Ovary (tissue), 9 donors: ENCODE measurements around the gene TRIM16. TPM values are rescaled to one million over a fixed set of nuclear protein-coding genes. Genes with fewer than 3 reads are reported as not detected.
"Not testable (repeated sequence)": the region's sequence is repeated elsewhere in the genome, so short reads cannot be mapped to it uniquely, and the experiment has no call there.

Experiments used
- DNase-seq, 5 donors: peaks; one replicate each; pipeline ENCODE4 v3.0.0-alpha.2; 2019 to 2020
- H3K27ac ChIP-seq, 2 donors: fragments of 200-600 bp; one replicate each; pipeline versions ENCODE4 v1.5.1 to v1.8.0; 2019 to 2022
- H3K27me3 ChIP-seq: fragments of 200-600 bp; one replicate; pipeline ENCODE4 v1.8.0; 2022
- H3K36me3 ChIP-seq: fragments of 200-600 bp; sonication (generic); one replicate; pipeline ENCODE4 v1.5.1; 2019
- H3K4me1 ChIP-seq: one replicate; pipeline ENCODE4 v1.8.1; 2013; ENCODE audit warnings: mild to moderate bottlenecking, moderate library complexity; ENCODE audit not compliant: insufficient read depth
- H3K4me3 ChIP-seq: fragments of 200-600 bp; sonication (generic); one replicate; pipeline ENCODE4 v1.5.1; 2017
- H3K9me3 ChIP-seq, 2 donors: fragments of 200-600 bp in 1 of 2; sonication (generic) in 1 of 2; one replicate each; pipeline versions ENCODE4 v1.5.1 to v1.8.1; 2013 to 2019; ENCODE audit warnings: mild to moderate bottlenecking in 1 of 2, moderate library complexity in 1 of 2
- EP300 ChIP-seq: sonication (generic); formaldehyde crosslinking; IDR thresholded peaks from one replicate; pipeline ENCODE4 v1.6.1; 2017; ENCODE audit warnings: antibody characterized with exemption
- POLR2A ChIP-seq: fragments of 450-650 bp; IDR thresholded peaks from one replicate; pipeline ENCODE4 v1.6.1; 2017; ENCODE audit warnings: antibody characterized with exemption, mild to moderate bottlenecking, moderate library complexity
- WGBS, 3 donors: extraction: QIAGEN DNeasy Blood & Tissue Kit in 1 of 3; methylation state at CpG; one replicate each; pipeline versions ENCODE4 v1.1.5 to v1.1.7; 2013 to 2017; 5-methylcytosine and 5-hydroxymethylcytosine counted together
- intact Hi-C, 4 donors: fragments of 100-400 bp; cut with DNase I; formaldehyde crosslinking; loops; one replicate each; pipeline versions ENCODE4 v1.11.0 to v1.15.1; 2022 to 2023
- polyA plus RNA-seq, 2 donors: library from polyadenylated mRNA; stranded (reverse); fragments of 200-250 nt in 1 of 2; fragments of 350-450 nt in 1 of 2; fragmentation: Illumina TruSeq in 1 of 2; extraction: RNeasy Lipid Tissue Mini Kit (QIAGEN cat#74804) in 1 of 2; gene quantifications; one replicate each; pipeline ENCODE4 v1.2.3, GENCODE V29; 2013 to 2014
- total RNA-seq, 7 donors: library from RNA; depleted of rRNA in 2 of 7; stranded (reverse); fragments of >200 nt in 2 of 7; fragmentation: NEBNext Ultra II Directional in 3 of 7; extraction: Animal tissue kit (Norgen Biotek cat#: 25700) in 3 of 7; gene quantifications; one replicate each; pipeline versions ENCODE4 v1.1.0 to v1.2.4, GENCODE V29; 2016 to 2023
- TF ChIP-seq, protein P1 (sequence below), 3 donors: fragments of 450-650 bp in 2 of 3; fragments of 200-600 bp in 1 of 3; IDR thresholded peaks; one replicate each; pipeline versions ENCODE4 v1.5.1 to v1.8.0; 2016 to 2022; ENCODE audit warnings: antibody characterized with exemption in 3 of 3, mild to moderate bottlenecking in 1 of 3
- donor health status: DM: no; HTN: no; CAD: no; lungs with moderate emphysema.
- donor health status: DM: no; HTN: no; CAD: no.
- donor health status: Bipolar disorder and iron deficiency.
- donor health status: DM: yes; HTN: yes; CAD: no.
- donor health status: DM: no; HTN: no; CAD: no.
- donor health status: DM: yes; HTN: yes; CAD: no.

Gene TRIM16
- total and polyA plus RNA-seq, 9 donors = 3.8 to 17.2 (median 11.2) TPM

DNA sequence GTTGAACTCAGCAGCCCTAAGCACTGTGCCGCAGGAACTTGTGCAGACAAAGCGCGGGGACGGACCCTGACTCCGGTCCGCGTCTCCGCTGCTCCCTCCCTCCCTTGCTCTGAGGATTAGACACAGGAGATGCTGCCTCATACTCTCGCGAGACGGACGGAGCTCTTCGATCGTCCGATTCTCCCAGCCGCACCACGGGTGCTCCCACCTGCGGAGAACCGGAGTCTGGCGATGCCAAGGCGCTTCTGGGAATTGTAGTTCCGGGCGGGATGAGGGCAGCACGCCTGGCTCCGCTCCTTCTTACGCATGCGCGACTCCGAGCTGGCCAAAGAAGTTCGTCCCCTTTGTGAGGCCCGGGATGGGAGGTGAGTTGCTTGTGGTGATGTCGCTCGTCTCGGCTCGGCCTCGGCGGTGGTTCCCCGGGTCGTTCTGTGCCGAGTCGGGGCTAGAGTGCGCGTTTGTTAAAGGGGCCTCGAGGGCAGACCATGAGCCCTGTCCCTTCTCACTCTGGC lies 15.4 kb upstream of the TRIM16 start, which contains the start of gene ZNF286A:
Gene ZNF286A, plus strand, starts transcription at position 340 of the 512 bp plus-strand sequence. CDS start 578 bp downstream, outside the sequence.
- Histone ChIP-seq H3K27ac (peak within 1 kb of the TSS in 1 of 2 donors; percentile 26), H3K4me3 (peak within 1 kb of the TSS; percentile 58)
- H3K9me3 ChIP-seq, H3K4me1 ChIP-seq, H3K36me3 ChIP-seq, H3K27me3 ChIP-seq, intact Hi-C loops: not testable (repeated sequence)
- peak; percentile 98 to 100 (median 99) for DNase-seq
- 0% methylated on average over 36 to 44 of the region's 44 CpGs for WGBS, 3 donors
- peak; percentile 77 for TF ChIP-seq POLR2A

DNA sequence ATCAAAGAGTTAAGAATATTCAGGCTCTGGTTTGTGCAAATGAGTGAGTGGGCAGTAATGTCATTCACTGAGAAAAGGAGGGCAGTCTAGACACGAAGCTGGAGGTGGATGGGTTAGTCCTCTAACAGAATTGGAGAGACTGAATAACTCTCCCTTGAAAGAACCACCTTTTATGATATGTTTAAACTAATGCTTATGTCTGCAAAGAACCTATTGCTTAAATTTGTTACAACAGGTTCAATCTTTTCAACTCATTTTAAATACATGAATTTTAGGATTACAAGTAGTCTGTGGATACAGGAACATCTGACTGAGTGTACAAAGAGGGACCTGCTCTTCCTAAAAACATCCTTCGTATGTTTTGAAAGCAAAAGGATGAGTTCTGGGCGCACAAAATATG lies 14.9 kb upstream of the TRIM16 start:
- peak overlapping the region; percentile 58 for H3K4me3 ChIP-seq
- DNase-seq, H3K4me1 ChIP-seq, H3K36me3 ChIP-seq, H3K27ac ChIP-seq, H3K27me3 ChIP-seq, H3K9me3 ChIP-seq, intact Hi-C loops: not testable (repeated sequence)
- 0 to 9% (median 3%) methylated on average over 1 to 3 of the region's 3 CpGs for WGBS, 3 donors

DNA sequence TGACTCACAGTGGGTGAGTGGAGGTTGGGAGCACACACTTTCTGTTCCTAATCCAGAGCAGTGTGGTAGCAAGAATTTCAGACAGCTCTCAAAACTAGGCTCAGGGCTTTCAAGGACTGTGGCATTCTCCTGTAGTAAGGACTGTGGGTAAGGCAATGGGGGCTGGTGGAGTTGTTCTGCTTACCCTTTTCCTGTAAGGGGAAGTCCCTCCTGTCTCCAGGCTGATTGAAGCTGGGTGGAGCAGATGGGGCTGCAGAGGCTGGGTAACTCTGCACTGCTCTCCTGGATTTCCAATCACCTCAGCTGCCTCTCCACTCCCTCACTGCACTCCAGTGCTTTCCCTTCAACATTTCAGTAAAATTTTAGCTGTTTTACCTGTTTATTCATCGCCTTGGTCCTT lies 3.4 kb upstream of the TRIM16 start:
- H3K36me3 ChIP-seq, H3K4me1 ChIP-seq, H3K27me3 ChIP-seq, DNase-seq, H3K9me3 ChIP-seq, H3K27ac ChIP-seq, intact Hi-C loops, H3K4me3 ChIP-seq: not testable (repeated sequence)
- WGBS, 3 donors = 95 to 100% (median 100%) methylated on average over 1 of the region's 1 CpG

DNA sequence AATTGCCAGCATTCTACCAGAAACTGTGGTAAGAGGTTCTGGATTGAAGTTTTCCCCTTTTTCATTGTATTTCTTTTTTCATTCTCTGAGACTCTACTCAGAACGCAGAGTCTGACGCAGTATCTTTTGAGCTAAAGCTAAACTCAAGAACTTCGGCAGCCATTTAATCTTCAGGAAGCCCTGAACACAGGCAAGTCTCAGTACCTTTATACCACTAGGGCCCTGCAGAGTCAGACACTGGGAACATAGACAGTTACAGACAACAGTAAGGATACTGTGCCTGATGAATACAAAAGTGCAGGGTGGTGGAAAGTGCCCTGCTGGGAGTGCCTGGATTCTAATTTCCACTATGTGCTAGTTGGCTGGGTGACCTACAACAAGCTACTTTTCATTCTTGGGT lies 976 bp downstream of the TRIM16 start:
- intact Hi-C loops, DNase-seq, H3K27me3 ChIP-seq, H3K4me1 ChIP-seq, H3K27ac ChIP-seq, H3K4me3 ChIP-seq, H3K9me3 ChIP-seq, H3K36me3 ChIP-seq: not testable (repeated sequence)
- 94 to 97% (median 97%) methylated on average over 3 of the region's 3 CpGs for WGBS, 3 donors

DNA sequence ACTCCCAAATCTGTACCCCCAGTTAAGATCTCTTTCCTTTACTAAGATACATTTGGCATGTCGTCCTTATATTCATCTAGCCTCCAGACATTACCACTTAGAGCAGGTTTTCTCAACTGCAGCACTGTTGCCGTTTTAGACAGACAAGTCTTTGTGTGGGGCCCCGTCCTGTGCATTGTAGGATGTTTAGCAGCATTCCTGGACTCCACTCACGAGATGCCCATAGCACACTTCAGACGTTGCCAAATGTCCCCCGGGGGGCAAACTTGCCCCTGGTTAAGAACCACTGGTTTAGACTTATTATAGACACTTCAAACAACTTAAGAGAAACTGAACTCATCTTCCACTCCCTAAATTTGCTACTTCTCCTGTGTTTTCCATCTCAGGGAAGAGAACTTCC lies 8.1 kb downstream of the TRIM16 start:
- H3K9me3 ChIP-seq, H3K27me3 ChIP-seq, H3K36me3 ChIP-seq, H3K27ac ChIP-seq, H3K4me1 ChIP-seq, H3K4me3 ChIP-seq, DNase-seq, intact Hi-C loops: not testable (repeated sequence)
- 89 to 94% (median 91%) methylated on average over 6 of the region's 6 CpGs for WGBS, 3 donors

DNA sequence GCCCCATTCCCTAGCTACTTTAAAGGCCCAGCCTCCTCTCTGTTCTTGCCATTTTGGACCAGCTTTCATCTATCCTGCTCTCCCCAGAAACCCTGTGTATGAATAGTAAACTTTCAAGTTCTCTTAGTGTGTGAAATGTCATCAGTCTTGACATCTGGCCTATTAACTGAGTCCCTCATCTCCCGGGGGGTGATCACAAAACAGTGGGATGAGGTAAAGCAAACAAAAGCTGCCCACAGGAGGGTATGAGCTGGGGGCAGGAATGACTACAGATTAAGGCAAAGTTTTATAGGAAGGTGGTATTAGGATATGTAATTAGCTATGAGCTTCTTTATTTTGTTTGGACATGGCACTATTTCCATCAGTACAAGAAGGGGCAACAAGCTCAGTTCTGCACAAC lies 9.5 kb downstream of the TRIM16 start:
- H3K36me3 ChIP-seq, H3K27ac ChIP-seq, H3K27me3 ChIP-seq, intact Hi-C loops, H3K4me1 ChIP-seq, H3K4me3 ChIP-seq, H3K9me3 ChIP-seq, DNase-seq: not testable (repeated sequence)
- WGBS, 3 donors = 77 to 80% (median 78%) methylated on average over 1 of the region's 1 CpG

DNA sequence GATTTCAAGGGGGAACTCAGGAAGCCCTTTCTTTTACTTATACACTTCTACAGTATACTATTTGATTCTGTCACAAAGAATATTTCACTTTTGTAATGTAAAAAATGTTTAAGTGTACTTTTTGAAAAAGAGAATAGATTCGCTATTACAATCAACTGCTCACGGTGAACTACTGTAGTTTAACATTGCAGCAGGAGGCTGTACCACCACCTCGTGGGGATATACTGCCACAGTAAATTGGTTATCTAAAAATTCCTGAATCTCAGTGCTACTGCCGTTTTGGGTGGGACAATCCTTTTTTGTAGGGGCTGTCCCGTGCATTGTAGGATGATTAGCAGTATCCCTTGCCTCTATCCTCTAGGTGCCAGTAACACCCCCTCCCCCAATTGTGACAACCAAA lies 14.6 kb downstream of the TRIM16 start:
- DNase-seq, intact Hi-C loops, H3K9me3 ChIP-seq, H3K36me3 ChIP-seq, H3K4me3 ChIP-seq, H3K27ac ChIP-seq, H3K27me3 ChIP-seq, H3K4me1 ChIP-seq: not testable (repeated sequence)
- WGBS, 3 donors = 27 to 67% (median 59%) methylated on average over 3 to 5 of the region's 5 CpGs

DNA sequence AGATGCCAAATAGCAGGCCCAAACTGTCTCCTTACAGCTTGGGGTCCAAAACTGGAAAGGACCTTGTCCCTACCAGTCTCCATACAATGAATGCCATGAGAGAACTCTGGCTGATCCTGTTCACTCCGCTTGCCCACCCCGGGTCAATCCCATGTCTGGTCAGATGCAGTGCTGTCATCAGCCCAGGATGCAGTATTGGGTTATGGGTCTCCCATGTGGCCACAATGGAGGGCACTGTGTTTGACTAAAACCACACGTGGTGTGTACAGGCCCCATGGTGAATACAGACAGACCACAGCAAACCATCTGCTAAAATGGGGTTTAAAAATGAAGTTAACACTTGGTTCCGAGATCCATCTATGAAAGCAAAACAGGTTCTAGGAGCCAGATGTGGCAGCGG lies 20.4 kb downstream of the TRIM16 start:
- H3K36me3 ChIP-seq = no peaks in the 10 kb centered on the region
- TF ChIP-seq, protein P1, sequence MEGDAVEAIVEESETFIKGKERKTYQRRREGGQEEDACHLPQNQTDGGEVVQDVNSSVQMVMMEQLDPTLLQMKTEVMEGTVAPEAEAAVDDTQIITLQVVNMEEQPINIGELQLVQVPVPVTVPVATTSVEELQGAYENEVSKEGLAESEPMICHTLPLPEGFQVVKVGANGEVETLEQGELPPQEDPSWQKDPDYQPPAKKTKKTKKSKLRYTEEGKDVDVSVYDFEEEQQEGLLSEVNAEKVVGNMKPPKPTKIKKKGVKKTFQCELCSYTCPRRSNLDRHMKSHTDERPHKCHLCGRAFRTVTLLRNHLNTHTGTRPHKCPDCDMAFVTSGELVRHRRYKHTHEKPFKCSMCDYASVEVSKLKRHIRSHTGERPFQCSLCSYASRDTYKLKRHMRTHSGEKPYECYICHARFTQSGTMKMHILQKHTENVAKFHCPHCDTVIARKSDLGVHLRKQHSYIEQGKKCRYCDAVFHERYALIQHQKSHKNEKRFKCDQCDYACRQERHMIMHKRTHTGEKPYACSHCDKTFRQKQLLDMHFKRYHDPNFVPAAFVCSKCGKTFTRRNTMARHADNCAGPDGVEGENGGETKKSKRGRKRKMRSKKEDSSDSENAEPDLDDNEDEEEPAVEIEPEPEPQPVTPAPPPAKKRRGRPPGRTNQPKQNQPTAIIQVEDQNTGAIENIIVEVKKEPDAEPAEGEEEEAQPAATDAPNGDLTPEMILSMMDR (IDR thresholded peaks at IDR 0.05) = no peak
- TF ChIP-seq POLR2A (no peak), EP300 (no peak)
- H3K27ac ChIP-seq = no peak overlapping the region
- no peaks in the 10 kb centered on the region for H3K4me1 ChIP-seq
- no peaks in the 10 kb centered on the region for H3K27me3 ChIP-seq
- H3K4me3 ChIP-seq = no peak overlapping the region
- intact Hi-C loops = no loop called here
- no peaks in the 10 kb centered on the region for H3K9me3 ChIP-seq
- WGBS, 3 donors = 94 to 95% (median 94%) methylated on average over 5 of the region's 5 CpGs
- no peak for DNase-seq
